ENCODE measurements around the gene MYBPH. TPM values are rescaled to one million over a fixed set of nuclear protein-coding genes. Genes with fewer than 3 reads are reported as not detected.

Gene MYBPH
- total RNA-seq, 1 experiment from 2014 or later = not detected

GRCh38 chr1:203152158-203153034 is 23.2 kb downstream of the MYBPH start:
- Histone ChIP-seq H3K27me3 (replicated peaks; ENCODE audit: insufficient read depth, low read depth, low read length, poor library complexity) (peaks cover 8% of the 10 kb centered on the region), H3K36me3 (ENCODE audit: insufficient read depth, low read length, poor library complexity, severe bottlenecking) (no peaks in the 10 kb centered on the region), H3K9me3 (ENCODE audit: low read depth, low read length, poor library complexity, severe bottlenecking) (no peaks in the 10 kb centered on the region), H3K27ac (ENCODE audit: low read depth, low read length, poor library complexity, severe bottlenecking) (no peak overlapping the region), H3K4me1 (ENCODE audit: insufficient read depth, low read length, poor library complexity, severe bottlenecking) (peaks cover 36% of the 10 kb centered on the region), H3K4me3 (ENCODE audit: low read depth, low read length, poor library complexity, severe bottlenecking) (no peak overlapping the region)
- intact Hi-C loops (cut with micrococcal nuclease; ENCODE audit: unreplicated experiment) = no loop called here
- no TSS peak for BruUV-seq (replicated peaks)
- TF ChIP-seq EZH2 (IDR thresholded peaks at IDR 0.05; ENCODE audit: borderline replicate concordance, low read depth, low read length, poor library complexity, severe bottlenecking) (no peak), CTCF (conservative IDR thresholded peaks at IDR 0.05; ENCODE audit: low read depth, low read length) (no peak)
- ChIA-PET POLR2A (ENCODE audit: low non-redundant PET) (interaction anchor here (0.6 kb wide), 1 partner anchor 811 kb away, joined by 8 read pairs; no protein-coding TSS in a partner anchor), CTCF (interaction anchor here (0.7 to 1.1 kb wide), 2 partner anchors 24 to 112 kb away, joined by 3 to 5 read pairs; no protein-coding TSS in a partner anchor)
- DNase-seq (ENCODE audit: low spot score) = peak; percentile 60

DNA sequence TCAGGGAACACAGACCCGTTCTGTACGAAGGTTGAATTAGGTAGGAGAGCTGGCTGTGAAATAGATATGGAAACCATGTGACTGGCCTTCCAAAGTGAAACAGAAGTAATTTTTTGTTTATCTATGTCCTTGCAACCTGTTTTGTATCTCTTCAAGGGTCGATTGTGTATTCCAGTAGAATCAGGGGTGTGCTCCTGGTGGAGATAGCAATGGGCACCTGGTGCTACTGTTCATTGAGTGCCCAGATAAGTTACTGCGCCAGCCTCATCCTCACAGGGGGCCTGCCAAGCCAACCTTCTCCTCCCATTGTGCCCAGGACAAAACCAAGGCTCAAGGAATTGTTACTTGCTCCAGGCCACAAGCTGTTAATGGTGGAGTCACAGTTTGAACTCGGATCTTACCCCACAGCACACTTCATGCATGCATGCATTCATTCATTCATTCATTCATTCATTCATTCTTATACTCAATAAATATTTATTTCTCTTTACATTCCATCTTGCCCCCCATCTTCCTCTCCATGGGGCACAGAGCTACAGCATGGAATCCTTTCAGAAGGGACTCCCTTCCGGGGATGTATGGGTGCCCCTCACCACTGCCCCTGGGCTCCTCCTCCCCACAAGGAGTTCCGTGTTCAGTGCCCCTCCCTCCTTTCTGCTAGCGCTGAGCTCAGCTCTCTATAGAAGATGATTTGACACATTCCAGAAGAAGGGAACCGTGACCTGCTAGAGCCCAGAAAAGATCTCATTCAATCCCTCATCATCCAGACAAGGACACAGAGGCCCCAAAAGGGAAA is 24.1 kb downstream of the MYBPH start:
- TF ChIP-seq EZH2 (IDR thresholded peaks at IDR 0.05; ENCODE audit: borderline replicate concordance, low read depth, low read length, poor library complexity, severe bottlenecking) = no peak
- no peak for TF ChIP-seq CTCF (conservative IDR thresholded peaks at IDR 0.05; ENCODE audit: low read depth, low read length)
- POLR2A ChIA-PET (ENCODE audit: low non-redundant PET) = no interaction called here
- Histone ChIP-seq H3K4me3 (ENCODE audit: low read depth, low read length, poor library complexity, severe bottlenecking) (no peak overlapping the region), H3K9me3 (ENCODE audit: low read depth, low read length, poor library complexity, severe bottlenecking) (no peaks in the 10 kb centered on the region), H3K27me3 (replicated peaks; ENCODE audit: insufficient read depth, low read depth, low read length, poor library complexity) (peaks cover 8% of the 10 kb centered on the region), H3K36me3 (ENCODE audit: insufficient read depth, low read length, poor library complexity, severe bottlenecking) (no peaks in the 10 kb centered on the region), H3K4me1 (ENCODE audit: insufficient read depth, low read length, poor library complexity, severe bottlenecking) (peaks cover 36% of the 10 kb centered on the region), H3K27ac (ENCODE audit: low read depth, low read length, poor library complexity, severe bottlenecking) (no peak overlapping the region)
- no peak for DNase-seq (ENCODE audit: low spot score)
- no TSS peak for BruUV-seq (replicated peaks)
- intact Hi-C loops (cut with micrococcal nuclease; ENCODE audit: unreplicated experiment) = no loop called here
- CTCF ChIA-PET = interaction anchor here (1.1 kb wide), 1 partner anchor 23 kb away, joined by 5 read pairs; no protein-coding TSS in a partner anchor

DNA sequence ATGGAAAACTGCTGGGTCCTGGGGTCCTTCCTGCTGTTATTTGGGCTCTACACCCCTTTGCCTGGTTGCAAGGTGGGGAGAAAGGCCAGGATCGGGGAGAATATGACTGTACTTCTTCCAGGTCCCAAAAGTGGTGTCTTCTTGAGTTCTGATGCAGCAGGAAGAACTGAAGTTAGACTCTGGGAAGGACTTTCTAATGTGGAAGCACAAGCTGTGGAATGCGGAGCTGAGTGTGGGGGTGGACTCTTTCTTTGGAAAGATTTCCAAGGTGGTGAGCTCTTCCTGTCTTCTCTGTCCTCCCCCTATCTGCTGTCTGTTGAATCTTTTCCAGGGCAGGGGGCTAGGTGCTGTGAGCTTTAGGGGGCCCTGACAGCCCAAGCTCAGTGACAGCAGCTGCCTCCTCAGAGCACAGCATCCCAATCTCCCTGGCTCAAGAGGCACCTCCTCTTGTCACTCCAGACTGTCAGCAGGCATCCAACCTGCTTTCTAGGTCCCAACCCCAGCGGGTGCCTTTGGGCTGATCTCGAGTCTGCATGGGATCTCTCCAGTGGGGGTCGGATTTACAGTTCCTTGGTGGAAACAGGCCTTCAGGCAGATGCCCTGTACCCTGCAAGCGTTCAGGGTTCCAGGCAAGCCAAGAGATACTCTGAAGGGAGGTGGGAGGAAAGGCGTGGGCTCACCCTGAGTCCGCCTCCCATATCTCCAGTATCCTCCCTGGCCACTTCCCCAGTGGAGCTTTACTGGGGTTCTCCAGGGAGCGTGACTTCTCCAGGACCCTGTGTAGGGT is 24.9 kb downstream of the MYBPH start:
- no TSS peak for BruUV-seq (replicated peaks)
- ChIA-PET CTCF (no interaction called here), POLR2A (ENCODE audit: low non-redundant PET) (interaction anchor here (0.5 kb wide), 1 partner anchor 22 kb away, joined by 3 read pairs; no protein-coding TSS in a partner anchor)
- Histone ChIP-seq H3K36me3 (ENCODE audit: insufficient read depth, low read length, poor library complexity, severe bottlenecking) (no peaks in the 10 kb centered on the region), H3K27ac (ENCODE audit: low read depth, low read length, poor library complexity, severe bottlenecking) (no peak overlapping the region), H3K4me1 (ENCODE audit: insufficient read depth, low read length, poor library complexity, severe bottlenecking) (peaks cover 36% of the 10 kb centered on the region), H3K9me3 (ENCODE audit: low read depth, low read length, poor library complexity, severe bottlenecking) (no peaks in the 10 kb centered on the region), H3K27me3 (replicated peaks; ENCODE audit: insufficient read depth, low read depth, low read length, poor library complexity) (peaks cover 2% of the 10 kb centered on the region), H3K4me3 (ENCODE audit: low read depth, low read length, poor library complexity, severe bottlenecking) (no peak overlapping the region)
- no peak for TF ChIP-seq CTCF (conservative IDR thresholded peaks at IDR 0.05; ENCODE audit: low read depth, low read length)
- intact Hi-C loops (cut with micrococcal nuclease; ENCODE audit: unreplicated experiment) = no loop called here
- DNase-seq (ENCODE audit: low spot score) = no peak
